PC-3 (cell line): ENCODE results near the gene TAF12.

ENCODE experiments used
- EZH2 ChIP-seq: fragments of 300-600 bp; sonication (generic); IDR thresholded peaks from one replicate; pipeline ENCODE4 v1.6.1; 2017; ENCODE audit warnings: antibody characterized with exemption, mild to moderate bottlenecking, low read length; ENCODE audit not compliant: unreplicated experiment
- EZH2phosphoT487 ChIP-seq: fragments of 300-600 bp; sonication (generic); IDR thresholded peaks from 2 replicates; pipeline ENCODE4 v1.6.1; 2018; ENCODE audit warnings: mild to moderate bottlenecking, antibody characterized with exemption, low read length, borderline replicate concordance
- TF ChIP-seq, protein P1 (sequence below): fragments of 300-600 bp; sonication (generic); conservative IDR thresholded peaks from 2 replicates; pipeline ENCODE4 v1.5.1; 2017; ENCODE audit warnings: antibody characterized with exemption, low read depth, mild to moderate bottlenecking, low read length

DNA sequence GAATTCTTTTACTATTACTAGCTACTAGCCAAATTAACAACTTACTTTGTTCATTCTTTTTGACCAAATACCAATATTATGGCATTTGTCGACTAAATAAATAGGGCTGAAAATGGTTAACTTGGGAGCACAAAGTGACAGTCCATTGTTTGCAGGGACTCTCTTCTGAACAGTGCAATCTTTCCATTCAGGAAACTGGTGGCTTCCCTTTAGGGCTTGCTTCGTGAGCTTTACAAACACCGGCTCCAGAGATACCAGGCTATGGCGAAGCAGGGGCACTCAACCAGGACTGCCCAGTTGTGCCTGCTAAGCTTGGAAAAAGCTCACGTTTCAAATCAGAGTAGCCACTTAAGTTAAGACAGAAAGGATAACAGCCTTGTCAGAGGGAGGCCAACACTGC lies 38.5 kb downstream of the TAF12 start:
- TF ChIP-seq, protein P1, sequence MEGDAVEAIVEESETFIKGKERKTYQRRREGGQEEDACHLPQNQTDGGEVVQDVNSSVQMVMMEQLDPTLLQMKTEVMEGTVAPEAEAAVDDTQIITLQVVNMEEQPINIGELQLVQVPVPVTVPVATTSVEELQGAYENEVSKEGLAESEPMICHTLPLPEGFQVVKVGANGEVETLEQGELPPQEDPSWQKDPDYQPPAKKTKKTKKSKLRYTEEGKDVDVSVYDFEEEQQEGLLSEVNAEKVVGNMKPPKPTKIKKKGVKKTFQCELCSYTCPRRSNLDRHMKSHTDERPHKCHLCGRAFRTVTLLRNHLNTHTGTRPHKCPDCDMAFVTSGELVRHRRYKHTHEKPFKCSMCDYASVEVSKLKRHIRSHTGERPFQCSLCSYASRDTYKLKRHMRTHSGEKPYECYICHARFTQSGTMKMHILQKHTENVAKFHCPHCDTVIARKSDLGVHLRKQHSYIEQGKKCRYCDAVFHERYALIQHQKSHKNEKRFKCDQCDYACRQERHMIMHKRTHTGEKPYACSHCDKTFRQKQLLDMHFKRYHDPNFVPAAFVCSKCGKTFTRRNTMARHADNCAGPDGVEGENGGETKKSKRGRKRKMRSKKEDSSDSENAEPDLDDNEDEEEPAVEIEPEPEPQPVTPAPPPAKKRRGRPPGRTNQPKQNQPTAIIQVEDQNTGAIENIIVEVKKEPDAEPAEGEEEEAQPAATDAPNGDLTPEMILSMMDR, result no peak
- TF ChIP-seq EZH2 (no peak), EZH2phosphoT487 (no peak)
